ENCODE measurements around the gene NDNF. TPM values are rescaled to one million over a fixed set of nuclear protein-coding genes. Genes with fewer than 3 reads are reported as not detected.

The NDNF gene
- total and polyA plus RNA-seq, 2 donors (not counting 1 experiment from before 2014, with no cell fraction given) = 6.4 to 9.6 TPM

DNA sequence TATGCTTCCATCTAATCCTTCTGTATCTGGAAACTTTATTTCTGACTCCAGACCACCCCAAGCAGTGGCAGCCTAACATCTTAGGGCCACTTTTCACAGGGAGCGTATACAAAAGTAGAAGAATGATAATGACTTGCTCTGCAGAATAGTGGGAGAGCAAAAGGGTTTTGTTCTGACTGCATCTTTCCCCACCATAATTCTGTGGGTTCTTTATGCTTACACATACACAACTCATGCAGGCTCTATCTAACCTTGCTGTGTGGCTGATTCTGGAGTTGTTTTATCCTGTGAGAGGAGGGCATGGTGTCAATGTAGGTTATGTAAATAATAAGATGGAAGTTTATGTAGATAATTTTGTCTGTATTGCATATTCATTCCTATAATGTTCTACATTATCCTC is 42.4 kb upstream of the NDNF start:
- Histone ChIP-seq H3K27ac (ENCODE audit: insufficient read depth, low read length) (no peak overlapping the region), H3K27me3 (ENCODE audit: control insufficient read depth, insufficient read depth, low read length) (no peaks in the 10 kb centered on the region), H3K79me2 (ENCODE audit: control insufficient read depth, insufficient read depth, low read length) (no peaks in the 10 kb centered on the region), H3K36me3 (ENCODE audit: control insufficient read depth, insufficient read depth, low read length) (no peaks in the 10 kb centered on the region), H2AFZ (ENCODE audit: low read length) (no peak overlapping the region), H3K4me1 (ENCODE audit: control insufficient read depth, extremely low read depth, insufficient read depth, low read length) (no peaks in the 10 kb centered on the region), H3K9ac (ENCODE audit: insufficient read depth, low read length) (no peak overlapping the region), H3K4me3 (replicated peaks in 1 of 4; ENCODE audit: control extremely low read depth in 1 of 4, insufficient read depth in 1 of 4, low read depth in 3 of 4, low read length in 4 of 4) (no peak overlapping the region), H3K9me3 (ENCODE audit: control insufficient read depth, insufficient read depth, low read depth, low read length) (no peaks in the 10 kb centered on the region), H3K4me2 (ENCODE audit: extremely low read depth, insufficient read depth, low read length) (no peak overlapping the region), H4K20me1 (ENCODE audit: control insufficient read depth, extremely low read depth, insufficient read depth, low read length) (no peaks in the 10 kb centered on the region)
- TF ChIP-seq EZH2 (IDR thresholded peaks at IDR 0.05; ENCODE audit: low read length, missing control alignments) = no peak
- TF ChIP-seq, protein P1, sequence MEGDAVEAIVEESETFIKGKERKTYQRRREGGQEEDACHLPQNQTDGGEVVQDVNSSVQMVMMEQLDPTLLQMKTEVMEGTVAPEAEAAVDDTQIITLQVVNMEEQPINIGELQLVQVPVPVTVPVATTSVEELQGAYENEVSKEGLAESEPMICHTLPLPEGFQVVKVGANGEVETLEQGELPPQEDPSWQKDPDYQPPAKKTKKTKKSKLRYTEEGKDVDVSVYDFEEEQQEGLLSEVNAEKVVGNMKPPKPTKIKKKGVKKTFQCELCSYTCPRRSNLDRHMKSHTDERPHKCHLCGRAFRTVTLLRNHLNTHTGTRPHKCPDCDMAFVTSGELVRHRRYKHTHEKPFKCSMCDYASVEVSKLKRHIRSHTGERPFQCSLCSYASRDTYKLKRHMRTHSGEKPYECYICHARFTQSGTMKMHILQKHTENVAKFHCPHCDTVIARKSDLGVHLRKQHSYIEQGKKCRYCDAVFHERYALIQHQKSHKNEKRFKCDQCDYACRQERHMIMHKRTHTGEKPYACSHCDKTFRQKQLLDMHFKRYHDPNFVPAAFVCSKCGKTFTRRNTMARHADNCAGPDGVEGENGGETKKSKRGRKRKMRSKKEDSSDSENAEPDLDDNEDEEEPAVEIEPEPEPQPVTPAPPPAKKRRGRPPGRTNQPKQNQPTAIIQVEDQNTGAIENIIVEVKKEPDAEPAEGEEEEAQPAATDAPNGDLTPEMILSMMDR (conservative IDR thresholded peaks at IDR 0.05 in 1 of 2, IDR thresholded peaks at IDR 0.05 in 1 of 2; ENCODE audit: low read depth in 1 of 2, low read length in 2 of 2) = no peak
- no peak for DNase-seq (ENCODE audit: low read depth in 2 of 2)

DNA sequence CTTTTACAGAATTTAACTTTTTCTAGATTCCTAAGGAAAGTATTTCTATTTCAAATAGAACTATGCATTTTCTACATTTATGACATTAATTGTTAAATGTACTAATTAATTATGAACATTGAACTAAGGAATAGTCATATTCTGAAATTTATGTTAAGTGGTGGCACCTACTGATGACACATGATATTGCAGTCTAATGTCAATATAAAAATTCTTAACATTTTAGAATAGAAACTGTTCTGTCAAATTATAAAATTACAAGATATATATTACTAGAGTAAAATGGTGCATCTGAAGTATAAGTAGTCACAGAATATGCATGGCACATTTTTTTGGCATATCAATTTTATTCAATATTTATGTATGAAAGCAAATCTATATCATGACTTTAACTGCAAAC is 40.2 kb upstream of the NDNF start:
- H3K27ac ChIP-seq (ENCODE audit: insufficient read depth, low read length) = no peak overlapping the region

DNA sequence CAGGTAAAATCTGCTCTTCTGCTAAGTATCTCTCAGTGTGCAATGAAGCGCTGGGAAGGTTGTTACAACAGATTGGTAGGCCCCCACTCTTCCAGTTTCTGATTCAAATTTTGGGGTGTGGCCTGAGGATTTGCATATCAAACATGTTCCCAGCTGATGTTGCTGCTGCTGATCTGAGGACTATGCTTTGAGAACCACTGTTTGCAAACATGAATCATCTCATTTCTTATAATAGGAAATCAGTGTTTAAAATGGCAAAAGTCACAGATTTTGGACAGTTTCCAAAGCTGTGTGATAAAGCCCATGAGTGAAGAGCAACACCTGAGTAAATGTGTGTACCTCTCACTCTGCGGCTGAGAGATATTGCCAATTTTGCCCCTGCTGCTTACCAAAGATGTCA is 36.2 kb upstream of the NDNF start:
- Histone ChIP-seq H3K9me3 (ENCODE audit: control insufficient read depth, insufficient read depth, low read depth, low read length) (no peaks in the 10 kb centered on the region), H4K20me1 (ENCODE audit: control insufficient read depth, extremely low read depth, insufficient read depth, low read length) (no peaks in the 10 kb centered on the region), H2AFZ (ENCODE audit: low read length) (no peak overlapping the region), H3K27me3 (ENCODE audit: control insufficient read depth, insufficient read depth, low read length) (no peaks in the 10 kb centered on the region), H3K79me2 (ENCODE audit: control insufficient read depth, insufficient read depth, low read length) (no peaks in the 10 kb centered on the region), H3K9ac (ENCODE audit: insufficient read depth, low read length) (no peak overlapping the region), H3K4me1 (ENCODE audit: control insufficient read depth, extremely low read depth, insufficient read depth, low read length) (no peaks in the 10 kb centered on the region), H3K4me3 (replicated peaks in 1 of 4; ENCODE audit: control extremely low read depth in 1 of 4, insufficient read depth in 1 of 4, low read depth in 3 of 4, low read length in 4 of 4) (no peak overlapping the region), H3K36me3 (ENCODE audit: control insufficient read depth, insufficient read depth, low read length) (no peaks in the 10 kb centered on the region), H3K4me2 (ENCODE audit: extremely low read depth, insufficient read depth, low read length) (no peak overlapping the region), H3K27ac (ENCODE audit: insufficient read depth, low read length) (no peak overlapping the region)
- no peak for DNase-seq (ENCODE audit: low read depth in 2 of 2)
- no peak for TF ChIP-seq EZH2 (IDR thresholded peaks at IDR 0.05; ENCODE audit: low read length, missing control alignments)
- TF ChIP-seq, protein P1 (conservative IDR thresholded peaks at IDR 0.05 in 1 of 2, IDR thresholded peaks at IDR 0.05 in 1 of 2; ENCODE audit: low read depth in 1 of 2, low read length in 2 of 2) = no peak

More for the DNA sequence above, 40.2 kb upstream of the NDNF start:
- TF ChIP-seq EZH2 (IDR thresholded peaks at IDR 0.05; ENCODE audit: low read length, missing control alignments) = no peak
- TF ChIP-seq, protein P1 (conservative IDR thresholded peaks at IDR 0.05 in 1 of 2, IDR thresholded peaks at IDR 0.05 in 1 of 2; ENCODE audit: low read depth in 1 of 2, low read length in 2 of 2) = peak in 1 of 2 donors; percentile 37
- peak in 1 of 2 donors; percentile 8 for DNase-seq (ENCODE audit: low read depth in 2 of 2)
- H3K4me3 ChIP-seq (replicated peaks in 1 of 4; ENCODE audit: control extremely low read depth in 1 of 4, insufficient read depth in 1 of 4, low read depth in 3 of 4, low read length in 4 of 4) = no peak overlapping the region
- H3K27me3 ChIP-seq (ENCODE audit: control insufficient read depth, insufficient read depth, low read length) = no peaks in the 10 kb centered on the region
- H3K9me3 ChIP-seq (ENCODE audit: control insufficient read depth, insufficient read depth, low read depth, low read length) = no peaks in the 10 kb centered on the region
- H2AFZ ChIP-seq (ENCODE audit: low read length) = no peak overlapping the region
- no peaks in the 10 kb centered on the region for H3K79me2 ChIP-seq (ENCODE audit: control insufficient read depth, insufficient read depth, low read length)
- H3K36me3 ChIP-seq (ENCODE audit: control insufficient read depth, insufficient read depth, low read length) = no peaks in the 10 kb centered on the region
- H3K9ac ChIP-seq (ENCODE audit: insufficient read depth, low read length) = no peak overlapping the region
- no peak overlapping the region for H3K4me2 ChIP-seq (ENCODE audit: extremely low read depth, insufficient read depth, low read length)
- H4K20me1 ChIP-seq (ENCODE audit: control insufficient read depth, extremely low read depth, insufficient read depth, low read length) = no peaks in the 10 kb centered on the region
- H3K4me1 ChIP-seq (ENCODE audit: control insufficient read depth, extremely low read depth, insufficient read depth, low read length) = no peaks in the 10 kb centered on the region

Data from fibroblast of lung (primary cell).